ENCODE results near the gene CTNND2.

The CTNND2 gene

GRCh38 chr5:11547140-11547539 lies 357.1 kb downstream of the CTNND2 start:
- H3K4me3 ChIP-seq (ENCODE audit: insufficient read length, low read depth) = no peak overlapping the region
- TF ChIP-seq ZNF274 (IDR thresholded peaks at IDR 0.05; ENCODE audit: low read depth, low read length) = no peak
- TF ChIP-seq YY1 (IDR thresholded peaks at IDR 0.05; ENCODE audit: insufficient read depth, insufficient read length) = no peak
- no peak for TF ChIP-seq SUZ12 (IDR thresholded peaks at IDR 0.05; ENCODE audit: extremely low read depth, insufficient read depth, insufficient read length)
- H3K4me1 ChIP-seq (ENCODE audit: insufficient read depth, insufficient read length) = no peaks in the 10 kb centered on the region
- no peaks in the 10 kb centered on the region for H3K27me3 ChIP-seq (ENCODE audit: insufficient read depth, insufficient read length)
- no peak overlapping the region for H3K9ac ChIP-seq (ENCODE audit: insufficient read length, low read depth)
- H3K9me3 ChIP-seq (ENCODE audit: insufficient read depth, low read length) = no peaks in the 10 kb centered on the region
- no peak for DNase-seq (ENCODE audit: low read depth, low spot score)
- no peaks in the 10 kb centered on the region for H3K36me3 ChIP-seq (ENCODE audit: insufficient read depth, insufficient read length, low read length)

GRCh38 chr5:11540112-11540511 lies 364.1 kb downstream of the CTNND2 start:
- TF ChIP-seq YY1 (IDR thresholded peaks at IDR 0.05; ENCODE audit: insufficient read depth, insufficient read length) (no peak), SUZ12 (IDR thresholded peaks at IDR 0.05; ENCODE audit: extremely low read depth, insufficient read depth, insufficient read length) (no peak), ZNF274 (IDR thresholded peaks at IDR 0.05; ENCODE audit: low read depth, low read length) (no peak)
- Histone ChIP-seq H3K4me1 (ENCODE audit: insufficient read depth, insufficient read length) (no peaks in the 10 kb centered on the region), H3K4me3 (ENCODE audit: insufficient read length, low read depth) (no peak overlapping the region), H3K36me3 (ENCODE audit: insufficient read depth, insufficient read length, low read length) (no peaks in the 10 kb centered on the region), H3K9ac (ENCODE audit: insufficient read length, low read depth) (no peak overlapping the region), H3K9me3 (ENCODE audit: insufficient read depth, low read length) (no peaks in the 10 kb centered on the region), H3K27me3 (ENCODE audit: insufficient read depth, insufficient read length) (no peaks in the 10 kb centered on the region)
- no peak for DNase-seq (ENCODE audit: low read depth, low spot score)

GRCh38 chr5:11531811-11532555 lies 372.3 kb downstream of the CTNND2 start:
- no peaks in the 10 kb centered on the region for H3K9me3 ChIP-seq (ENCODE audit: insufficient read depth, low read length)
- no peaks in the 10 kb centered on the region for H3K36me3 ChIP-seq (ENCODE audit: insufficient read depth, insufficient read length, low read length)
- TF ChIP-seq YY1 (IDR thresholded peaks at IDR 0.05; ENCODE audit: insufficient read depth, insufficient read length) (no peak), ZNF274 (IDR thresholded peaks at IDR 0.05; ENCODE audit: low read depth, low read length) (no peak), SUZ12 (IDR thresholded peaks at IDR 0.05; ENCODE audit: extremely low read depth, insufficient read depth, insufficient read length) (no peak)
- no peaks in the 10 kb centered on the region for H3K27me3 ChIP-seq (ENCODE audit: insufficient read depth, insufficient read length)
- H3K4me1 ChIP-seq (ENCODE audit: insufficient read depth, insufficient read length) = no peaks in the 10 kb centered on the region
- no peak for DNase-seq (ENCODE audit: low read depth, low spot score)
- H3K9ac ChIP-seq (ENCODE audit: insufficient read length, low read depth) = no peak overlapping the region
- no peak overlapping the region for H3K4me3 ChIP-seq (ENCODE audit: insufficient read length, low read depth)

GRCh38 chr5:11528720-11529119 lies 375.5 kb downstream of the CTNND2 start:
- no peak for TF ChIP-seq YY1 (IDR thresholded peaks at IDR 0.05; ENCODE audit: insufficient read depth, insufficient read length)
- no peak for TF ChIP-seq ZNF274 (IDR thresholded peaks at IDR 0.05; ENCODE audit: low read depth, low read length)
- no peak for TF ChIP-seq SUZ12 (IDR thresholded peaks at IDR 0.05; ENCODE audit: extremely low read depth, insufficient read depth, insufficient read length)
- peaks cover 4% of the 10 kb centered on the region for H3K4me1 ChIP-seq (ENCODE audit: insufficient read depth, insufficient read length)
- no peak overlapping the region for H3K9ac ChIP-seq (ENCODE audit: insufficient read length, low read depth)
- H3K4me3 ChIP-seq (ENCODE audit: insufficient read length, low read depth) = no peak overlapping the region
- no peaks in the 10 kb centered on the region for H3K36me3 ChIP-seq (ENCODE audit: insufficient read depth, insufficient read length, low read length)
- DNase-seq (ENCODE audit: low read depth, low spot score) = no peak
- H3K27me3 ChIP-seq (ENCODE audit: insufficient read depth, insufficient read length) = no peaks in the 10 kb centered on the region
- H3K9me3 ChIP-seq (ENCODE audit: insufficient read depth, low read length) = no peaks in the 10 kb centered on the region

GRCh38 chr5:11527652-11528349 lies 376.4 kb downstream of the CTNND2 start:
- H3K36me3 ChIP-seq (ENCODE audit: insufficient read depth, insufficient read length, low read length) = no peaks in the 10 kb centered on the region
- H3K9ac ChIP-seq (ENCODE audit: insufficient read length, low read depth) = no peak overlapping the region
- H3K4me1 ChIP-seq (ENCODE audit: insufficient read depth, insufficient read length) = peaks cover 4% of the 10 kb centered on the region
- TF ChIP-seq YY1 (IDR thresholded peaks at IDR 0.05; ENCODE audit: insufficient read depth, insufficient read length) (no peak), ZNF274 (IDR thresholded peaks at IDR 0.05; ENCODE audit: low read depth, low read length) (no peak), SUZ12 (IDR thresholded peaks at IDR 0.05; ENCODE audit: extremely low read depth, insufficient read depth, insufficient read length) (no peak)
- H3K4me3 ChIP-seq (ENCODE audit: insufficient read length, low read depth) = no peak overlapping the region
- H3K9me3 ChIP-seq (ENCODE audit: insufficient read depth, low read length) = no peaks in the 10 kb centered on the region
- no peak for DNase-seq (ENCODE audit: low read depth, low spot score)
- no peaks in the 10 kb centered on the region for H3K27me3 ChIP-seq (ENCODE audit: insufficient read depth, insufficient read length)

GRCh38 chr5:11525020-11525419 lies 379.2 kb downstream of the CTNND2 start:
- no peaks in the 10 kb centered on the region for H3K27me3 ChIP-seq (ENCODE audit: insufficient read depth, insufficient read length)

GRCh38 chr5:11524188-11524587 lies 380.1 kb downstream of the CTNND2 start:
- no peak overlapping the region for H3K9ac ChIP-seq (ENCODE audit: insufficient read length, low read depth)
- TF ChIP-seq SUZ12 (IDR thresholded peaks at IDR 0.05; ENCODE audit: extremely low read depth, insufficient read depth, insufficient read length) (no peak), ZNF274 (IDR thresholded peaks at IDR 0.05; ENCODE audit: low read depth, low read length) (no peak), YY1 (IDR thresholded peaks at IDR 0.05; ENCODE audit: insufficient read depth, insufficient read length) (no peak)
- no peak for DNase-seq (ENCODE audit: low read depth, low spot score)
- H3K4me3 ChIP-seq (ENCODE audit: insufficient read length, low read depth) = no peak overlapping the region
- no peaks in the 10 kb centered on the region for H3K9me3 ChIP-seq (ENCODE audit: insufficient read depth, low read length)
- H3K36me3 ChIP-seq (ENCODE audit: insufficient read depth, insufficient read length, low read length) = no peaks in the 10 kb centered on the region
- no peaks in the 10 kb centered on the region for H3K27me3 ChIP-seq (ENCODE audit: insufficient read depth, insufficient read length)
- H3K4me1 ChIP-seq (ENCODE audit: insufficient read depth, insufficient read length) = peaks cover 4% of the 10 kb centered on the region

More at GRCh38 chr5:11525020-11525419, 379.2 kb downstream of the CTNND2 start:
- Histone ChIP-seq H3K36me3 (ENCODE audit: insufficient read depth, insufficient read length, low read length) (no peaks in the 10 kb centered on the region), H3K9ac (ENCODE audit: insufficient read length, low read depth) (no peak overlapping the region), H3K9me3 (ENCODE audit: insufficient read depth, low read length) (no peaks in the 10 kb centered on the region), H3K4me3 (ENCODE audit: insufficient read length, low read depth) (no peak overlapping the region), H3K4me1 (ENCODE audit: insufficient read depth, insufficient read length) (peaks cover 4% of the 10 kb centered on the region)
- TF ChIP-seq ZNF274 (IDR thresholded peaks at IDR 0.05; ENCODE audit: low read depth, low read length) (no peak), SUZ12 (IDR thresholded peaks at IDR 0.05; ENCODE audit: extremely low read depth, insufficient read depth, insufficient read length) (no peak), YY1 (IDR thresholded peaks at IDR 0.05; ENCODE audit: insufficient read depth, insufficient read length) (no peak)
- DNase-seq (ENCODE audit: low read depth, low spot score) = peak; percentile 16
